PC-3 (cell line): Measurements from ENCODE around the gene DENND5B.

Source experiments
- EZH2 ChIP-seq: fragments of 300-600 bp; sonication (generic); IDR thresholded peaks from one replicate; pipeline ENCODE4 v1.6.1; 2017; ENCODE audit warnings: antibody characterized with exemption, mild to moderate bottlenecking, low read length; ENCODE audit not compliant: unreplicated experiment
- EZH2phosphoT487 ChIP-seq: fragments of 300-600 bp; sonication (generic); IDR thresholded peaks from 2 replicates; pipeline ENCODE4 v1.6.1; 2018; ENCODE audit warnings: mild to moderate bottlenecking, antibody characterized with exemption, low read length, borderline replicate concordance
- TF ChIP-seq, protein P1 (sequence below): fragments of 300-600 bp; sonication (generic); conservative IDR thresholded peaks from 2 replicates; pipeline ENCODE4 v1.5.1; 2017; ENCODE audit warnings: antibody characterized with exemption, low read depth, mild to moderate bottlenecking, low read length

DNA sequence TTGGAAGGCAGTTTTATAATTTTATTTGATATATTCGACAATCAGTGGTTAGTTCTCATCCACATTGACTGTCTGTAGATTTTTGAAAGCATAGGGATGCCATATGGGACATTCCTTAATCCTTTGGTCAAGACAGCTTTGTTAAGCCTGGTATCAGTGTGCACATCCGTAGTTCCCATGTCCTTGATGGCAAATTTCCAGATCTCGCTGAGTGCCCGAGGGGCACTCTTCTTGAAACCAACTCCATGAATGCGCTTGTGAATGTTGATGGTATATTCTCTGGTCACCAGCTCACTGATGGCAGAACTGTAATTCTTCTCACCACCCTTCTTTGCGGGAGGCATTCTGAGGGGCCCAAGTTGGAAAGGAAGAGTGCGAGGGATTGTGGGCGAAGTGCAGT lies 6.1 kb upstream of the DENND5B start:
- TF ChIP-seq, protein P1, sequence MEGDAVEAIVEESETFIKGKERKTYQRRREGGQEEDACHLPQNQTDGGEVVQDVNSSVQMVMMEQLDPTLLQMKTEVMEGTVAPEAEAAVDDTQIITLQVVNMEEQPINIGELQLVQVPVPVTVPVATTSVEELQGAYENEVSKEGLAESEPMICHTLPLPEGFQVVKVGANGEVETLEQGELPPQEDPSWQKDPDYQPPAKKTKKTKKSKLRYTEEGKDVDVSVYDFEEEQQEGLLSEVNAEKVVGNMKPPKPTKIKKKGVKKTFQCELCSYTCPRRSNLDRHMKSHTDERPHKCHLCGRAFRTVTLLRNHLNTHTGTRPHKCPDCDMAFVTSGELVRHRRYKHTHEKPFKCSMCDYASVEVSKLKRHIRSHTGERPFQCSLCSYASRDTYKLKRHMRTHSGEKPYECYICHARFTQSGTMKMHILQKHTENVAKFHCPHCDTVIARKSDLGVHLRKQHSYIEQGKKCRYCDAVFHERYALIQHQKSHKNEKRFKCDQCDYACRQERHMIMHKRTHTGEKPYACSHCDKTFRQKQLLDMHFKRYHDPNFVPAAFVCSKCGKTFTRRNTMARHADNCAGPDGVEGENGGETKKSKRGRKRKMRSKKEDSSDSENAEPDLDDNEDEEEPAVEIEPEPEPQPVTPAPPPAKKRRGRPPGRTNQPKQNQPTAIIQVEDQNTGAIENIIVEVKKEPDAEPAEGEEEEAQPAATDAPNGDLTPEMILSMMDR = no peak
- TF ChIP-seq EZH2 (no peak), EZH2phosphoT487 (no peak)
